GM23338 (cell line): ENCODE measurements around the gene RTN4RL2. TPM values are rescaled to one million over a fixed set of nuclear protein-coding genes. Genes with fewer than 3 reads are reported as not detected.

Source experiments
- ATAC-seq: fragments of 200-7000 bp; cut with Tn5 transposase; 3 replicates; pipeline ENCODE4 v1.9.1; 2020
- DNase-seq: peaks from one replicate; pipeline ENCODE4 v3.0.0-alpha.2; 2015; ENCODE audit warnings: low spot score
- H2AFZ ChIP-seq: fragments of 200-600 bp; sonication (generic); 2 replicates; pipeline ENCODE4 v1.8.0; 2016; ENCODE audit warnings: antibody characterized with exemption, mild to moderate bottlenecking, moderate library complexity
- H3F3A ChIP-seq: fragments of 200-600 bp; sonication (generic); replicated peaks from 2 replicates; pipeline ENCODE4 v1.8.0; 2017; ENCODE audit warnings: antibody characterized with exemption, mixed run types, low read depth
- H3K27ac ChIP-seq: fragments of 200-600 bp; sonication (generic); 2 replicates; pipeline ENCODE4 v1.6.1; 2016; ENCODE audit warnings: low read depth
- H3K27me3 ChIP-seq: fragments of 200-600 bp; sonication (generic); 2 replicates; pipeline ENCODE4 v1.8.0; 2016; ENCODE audit warnings: mild to moderate bottlenecking, mixed run types, moderate library complexity; ENCODE audit not compliant: insufficient read depth
- H3K36me3 ChIP-seq: fragments of 200-600 bp; sonication (generic); 2 replicates; pipeline ENCODE4 v1.8.0; 2016; ENCODE audit warnings: mild to moderate bottlenecking; ENCODE audit not compliant: insufficient read depth
- H3K4me1 ChIP-seq: fragments of 200-600 bp; sonication (generic); 2 replicates; pipeline ENCODE4 v1.8.0; 2016; ENCODE audit warnings: mild to moderate bottlenecking, moderate library complexity; ENCODE audit not compliant: insufficient read depth
- H3K4me2 ChIP-seq: fragments of 200-600 bp; sonication (generic); 2 replicates; pipeline ENCODE4 v1.7.1; 2017; ENCODE audit warnings: mixed run types
- H3K4me3 ChIP-seq: fragments of 200-600 bp; sonication (generic); 2 replicates; pipeline ENCODE4 v1.6.1; 2016; ENCODE audit warnings: mixed run types
- H3K79me2 ChIP-seq: fragments of 200-600 bp; sonication (generic); replicated peaks from 2 replicates; pipeline ENCODE4 v1.8.0; 2017; ENCODE audit warnings: mild to moderate bottlenecking; ENCODE audit not compliant: insufficient read depth
- H3K9me2 ChIP-seq: fragments of 200-600 bp; sonication (generic); 2 replicates; pipeline ENCODE4 v1.8.0; 2017; ENCODE audit not compliant: insufficient read depth
- H4K20me1 ChIP-seq: fragments of 200-600 bp; sonication (generic); replicated peaks from 2 replicates; pipeline ENCODE4 v1.8.0; 2017; ENCODE audit warnings: mild to moderate bottlenecking; ENCODE audit not compliant: insufficient read depth
- H3K27ac Mint-ChIP-seq: 2 replicates; pipeline ENCODE4 v1.8.0; 2020; ENCODE audit warnings: inconsistent platforms, mild to moderate bottlenecking, moderate library complexity, mixed read lengths
- H3K27me3 Mint-ChIP-seq: 3 replicates; pipeline ENCODE4 v1.8.0; 2022; ENCODE audit warnings: low read depth, mild to moderate bottlenecking, moderate library complexity, mixed read lengths, inconsistent platforms; ENCODE audit not compliant: insufficient read depth, poor library complexity
- H3K36me3 Mint-ChIP-seq: 3 replicates; pipeline ENCODE4 v1.8.0; 2021; ENCODE audit warnings: low read depth, mild to moderate bottlenecking, inconsistent platforms, moderate library complexity, mixed read lengths
- H3K4me1 Mint-ChIP-seq: 3 replicates; pipeline ENCODE4 v1.8.0; 2020; ENCODE audit warnings: mild to moderate bottlenecking, inconsistent platforms, mixed read lengths
- H3K4me3 Mint-ChIP-seq: 3 replicates; pipeline ENCODE4 v1.8.0; 2021; ENCODE audit warnings: moderate library complexity, mild to moderate bottlenecking, inconsistent platforms, mixed read lengths
- H3K9me3 Mint-ChIP-seq: 3 replicates; pipeline ENCODE4 v1.8.0; 2020; ENCODE audit warnings: moderate library complexity, mild to moderate bottlenecking, inconsistent platforms, mixed read lengths
- EZH2 ChIP-seq: fragments of 200-600 bp; sonication (generic); IDR thresholded peaks from one replicate; pipeline ENCODE4 v1.8.0; 2017; ENCODE audit warnings: antibody characterized with exemption, mild to moderate bottlenecking, low read depth; ENCODE audit not compliant: unreplicated experiment
- EZH2phosphoT487 ChIP-seq: fragments of 200-600 bp; sonication (generic); IDR thresholded peaks from one replicate; pipeline ENCODE4 v1.8.1; 2018; ENCODE audit warnings: antibody characterized with exemption; ENCODE audit not compliant: unreplicated experiment
- NANOG ChIP-seq: IDR thresholded peaks from 2 replicates; pipeline ENCODE4 v1.6.1; 2016; ENCODE audit warnings: antibody characterized with exemption, borderline replicate concordance
- POLR2AphosphoS5 ChIP-seq: IDR thresholded peaks from 2 replicates; pipeline ENCODE4 v1.6.1; 2016; ENCODE audit warnings: antibody characterized with exemption, low read depth
- STAT1 ChIP-seq: IDR thresholded peaks from one replicate; pipeline ENCODE4 v1.6.1; 2016; ENCODE audit warnings: antibody characterized with exemption; ENCODE audit not compliant: unreplicated experiment
- ZNF114 ChIP-seq: fragments of 250-450 bp; sonication (Bioruptor Pico); IDR thresholded peaks from 2 replicates; pipeline ENCODE4 v1.5.0; 2020; ENCODE audit warnings: mild to moderate bottlenecking, moderate library complexity
- polyA plus RNA-seq: library from polyadenylated mRNA; unstranded; fragments of >200 nt; fragmentation: Nextera tagmentation; extraction: Ambion mirVana; gene quantifications from 2 replicates; pipeline ENCODE4 v1.2.1, GENCODE V29; 2016
- total RNA-seq: library from RNA; depleted of rRNA; stranded (reverse); fragments of >200 nt; shearing (Covaris generic); gene quantifications from 2 replicates; pipeline ENCODE4 v1.2.3, GENCODE V29; 2014
- TF ChIP-seq, protein P1 (sequence below), 2 experiments: fragments of 200-600 bp in 1 of 2; sonication (generic) in 1 of 2; conservative IDR thresholded peaks; 2 replicates each; pipeline versions ENCODE4 v1.5.1 to v1.6.1; 2016 to 2017; ENCODE audit warnings: antibody characterized with exemption in 2 of 2, low read depth in 2 of 2, mild to moderate bottlenecking in 2 of 2, moderate library complexity in 1 of 2
- TF ChIP-seq, protein P2 (sequence below): IDR thresholded peaks from one replicate; pipeline ENCODE4 v1.6.1; 2018; ENCODE audit warnings: antibody characterized with exemption; ENCODE audit not compliant: unreplicated experiment
- TF ChIP-seq, protein P3 (sequence below): fragments of 250-450 bp; sonication (Bioruptor Pico); IDR thresholded peaks from 2 replicates; pipeline ENCODE4 v1.5.0; 2020; ENCODE audit warnings: mild to moderate bottlenecking, moderate library complexity

Gene RTN4RL2
- total and polyA plus RNA-seq, 2 experiments from 2014 or later, result 13.9 to 15.9 TPM

DNA sequence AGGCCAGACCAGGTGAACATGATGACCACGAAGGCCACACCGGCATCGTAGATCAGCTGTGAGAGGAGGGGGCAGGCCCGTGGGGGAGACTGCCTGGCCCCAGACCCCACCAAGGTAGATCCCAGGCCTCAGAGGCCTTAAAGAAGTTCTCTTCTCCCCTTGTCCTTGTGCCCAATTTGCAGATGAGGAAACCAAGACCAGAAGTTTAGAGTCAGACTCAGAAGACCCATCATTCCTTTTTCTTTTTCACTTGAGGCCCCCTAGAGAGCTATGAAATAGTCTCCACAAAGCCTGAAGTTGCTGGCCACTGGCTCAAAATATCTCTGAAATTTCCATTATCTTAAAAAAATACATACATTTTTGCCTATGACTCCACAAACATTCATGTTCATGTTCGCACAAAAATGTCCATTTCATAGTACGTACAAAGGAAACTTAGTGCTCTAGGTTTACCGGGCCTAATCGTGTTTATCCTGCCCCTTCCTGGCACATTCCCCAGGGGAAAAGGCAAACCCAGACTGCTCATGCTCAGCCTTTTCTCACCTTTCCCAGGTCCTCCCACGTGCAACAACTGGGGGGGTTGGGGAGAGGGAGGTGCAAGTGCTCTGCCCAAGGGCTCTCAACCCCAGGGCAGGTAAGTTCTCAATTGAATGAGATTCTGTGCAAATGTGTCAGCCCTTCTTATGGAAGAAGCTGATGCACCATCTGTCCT is 35.9 kb downstream of the RTN4RL2 start:
- Histone ChIP-seq H3K27me3 (no peaks in the 10 kb centered on the region), H3K4me1 (peaks cover 18% of the 10 kb centered on the region), H3F3A (peaks cover 14% of the 10 kb centered on the region), H3K27ac (peak overlapping the region; percentile 39; the same call in 1 of the 2 replicates), H3K36me3 (peaks cover 5% of the 10 kb centered on the region; the same call in 1 of the 2 replicates), H3K4me3 (no peak overlapping the region), H3K79me2 (no peaks in the 10 kb centered on the region; the same call in 1 of the 2 replicates), H3K4me2 (no peak overlapping the region), H2AFZ (no peak overlapping the region), H4K20me1 (no peaks in the 10 kb centered on the region; the same call in 1 of the 2 replicates), H3K9me2 (no peaks in the 10 kb centered on the region)
- TF ChIP-seq ZNF114 (CRISPR knock-in tag) (no peak), POLR2AphosphoS5 (no peak), EZH2 (no peak), EZH2phosphoT487 (no peak), NANOG (no peak), STAT1 (no peak)
- TF ChIP-seq, protein P1, sequence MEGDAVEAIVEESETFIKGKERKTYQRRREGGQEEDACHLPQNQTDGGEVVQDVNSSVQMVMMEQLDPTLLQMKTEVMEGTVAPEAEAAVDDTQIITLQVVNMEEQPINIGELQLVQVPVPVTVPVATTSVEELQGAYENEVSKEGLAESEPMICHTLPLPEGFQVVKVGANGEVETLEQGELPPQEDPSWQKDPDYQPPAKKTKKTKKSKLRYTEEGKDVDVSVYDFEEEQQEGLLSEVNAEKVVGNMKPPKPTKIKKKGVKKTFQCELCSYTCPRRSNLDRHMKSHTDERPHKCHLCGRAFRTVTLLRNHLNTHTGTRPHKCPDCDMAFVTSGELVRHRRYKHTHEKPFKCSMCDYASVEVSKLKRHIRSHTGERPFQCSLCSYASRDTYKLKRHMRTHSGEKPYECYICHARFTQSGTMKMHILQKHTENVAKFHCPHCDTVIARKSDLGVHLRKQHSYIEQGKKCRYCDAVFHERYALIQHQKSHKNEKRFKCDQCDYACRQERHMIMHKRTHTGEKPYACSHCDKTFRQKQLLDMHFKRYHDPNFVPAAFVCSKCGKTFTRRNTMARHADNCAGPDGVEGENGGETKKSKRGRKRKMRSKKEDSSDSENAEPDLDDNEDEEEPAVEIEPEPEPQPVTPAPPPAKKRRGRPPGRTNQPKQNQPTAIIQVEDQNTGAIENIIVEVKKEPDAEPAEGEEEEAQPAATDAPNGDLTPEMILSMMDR (conservative IDR thresholded peaks at IDR 0.05; ENCODE audit: low read depth in 2 of 2), result no peak
- TF ChIP-seq, protein P2, sequence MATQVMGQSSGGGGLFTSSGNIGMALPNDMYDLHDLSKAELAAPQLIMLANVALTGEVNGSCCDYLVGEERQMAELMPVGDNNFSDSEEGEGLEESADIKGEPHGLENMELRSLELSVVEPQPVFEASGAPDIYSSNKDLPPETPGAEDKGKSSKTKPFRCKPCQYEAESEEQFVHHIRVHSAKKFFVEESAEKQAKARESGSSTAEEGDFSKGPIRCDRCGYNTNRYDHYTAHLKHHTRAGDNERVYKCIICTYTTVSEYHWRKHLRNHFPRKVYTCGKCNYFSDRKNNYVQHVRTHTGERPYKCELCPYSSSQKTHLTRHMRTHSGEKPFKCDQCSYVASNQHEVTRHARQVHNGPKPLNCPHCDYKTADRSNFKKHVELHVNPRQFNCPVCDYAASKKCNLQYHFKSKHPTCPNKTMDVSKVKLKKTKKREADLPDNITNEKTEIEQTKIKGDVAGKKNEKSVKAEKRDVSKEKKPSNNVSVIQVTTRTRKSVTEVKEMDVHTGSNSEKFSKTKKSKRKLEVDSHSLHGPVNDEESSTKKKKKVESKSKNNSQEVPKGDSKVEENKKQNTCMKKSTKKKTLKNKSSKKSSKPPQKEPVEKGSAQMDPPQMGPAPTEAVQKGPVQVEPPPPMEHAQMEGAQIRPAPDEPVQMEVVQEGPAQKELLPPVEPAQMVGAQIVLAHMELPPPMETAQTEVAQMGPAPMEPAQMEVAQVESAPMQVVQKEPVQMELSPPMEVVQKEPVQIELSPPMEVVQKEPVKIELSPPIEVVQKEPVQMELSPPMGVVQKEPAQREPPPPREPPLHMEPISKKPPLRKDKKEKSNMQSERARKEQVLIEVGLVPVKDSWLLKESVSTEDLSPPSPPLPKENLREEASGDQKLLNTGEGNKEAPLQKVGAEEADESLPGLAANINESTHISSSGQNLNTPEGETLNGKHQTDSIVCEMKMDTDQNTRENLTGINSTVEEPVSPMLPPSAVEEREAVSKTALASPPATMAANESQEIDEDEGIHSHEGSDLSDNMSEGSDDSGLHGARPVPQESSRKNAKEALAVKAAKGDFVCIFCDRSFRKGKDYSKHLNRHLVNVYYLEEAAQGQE, result no peak
- TF ChIP-seq, protein P3, sequence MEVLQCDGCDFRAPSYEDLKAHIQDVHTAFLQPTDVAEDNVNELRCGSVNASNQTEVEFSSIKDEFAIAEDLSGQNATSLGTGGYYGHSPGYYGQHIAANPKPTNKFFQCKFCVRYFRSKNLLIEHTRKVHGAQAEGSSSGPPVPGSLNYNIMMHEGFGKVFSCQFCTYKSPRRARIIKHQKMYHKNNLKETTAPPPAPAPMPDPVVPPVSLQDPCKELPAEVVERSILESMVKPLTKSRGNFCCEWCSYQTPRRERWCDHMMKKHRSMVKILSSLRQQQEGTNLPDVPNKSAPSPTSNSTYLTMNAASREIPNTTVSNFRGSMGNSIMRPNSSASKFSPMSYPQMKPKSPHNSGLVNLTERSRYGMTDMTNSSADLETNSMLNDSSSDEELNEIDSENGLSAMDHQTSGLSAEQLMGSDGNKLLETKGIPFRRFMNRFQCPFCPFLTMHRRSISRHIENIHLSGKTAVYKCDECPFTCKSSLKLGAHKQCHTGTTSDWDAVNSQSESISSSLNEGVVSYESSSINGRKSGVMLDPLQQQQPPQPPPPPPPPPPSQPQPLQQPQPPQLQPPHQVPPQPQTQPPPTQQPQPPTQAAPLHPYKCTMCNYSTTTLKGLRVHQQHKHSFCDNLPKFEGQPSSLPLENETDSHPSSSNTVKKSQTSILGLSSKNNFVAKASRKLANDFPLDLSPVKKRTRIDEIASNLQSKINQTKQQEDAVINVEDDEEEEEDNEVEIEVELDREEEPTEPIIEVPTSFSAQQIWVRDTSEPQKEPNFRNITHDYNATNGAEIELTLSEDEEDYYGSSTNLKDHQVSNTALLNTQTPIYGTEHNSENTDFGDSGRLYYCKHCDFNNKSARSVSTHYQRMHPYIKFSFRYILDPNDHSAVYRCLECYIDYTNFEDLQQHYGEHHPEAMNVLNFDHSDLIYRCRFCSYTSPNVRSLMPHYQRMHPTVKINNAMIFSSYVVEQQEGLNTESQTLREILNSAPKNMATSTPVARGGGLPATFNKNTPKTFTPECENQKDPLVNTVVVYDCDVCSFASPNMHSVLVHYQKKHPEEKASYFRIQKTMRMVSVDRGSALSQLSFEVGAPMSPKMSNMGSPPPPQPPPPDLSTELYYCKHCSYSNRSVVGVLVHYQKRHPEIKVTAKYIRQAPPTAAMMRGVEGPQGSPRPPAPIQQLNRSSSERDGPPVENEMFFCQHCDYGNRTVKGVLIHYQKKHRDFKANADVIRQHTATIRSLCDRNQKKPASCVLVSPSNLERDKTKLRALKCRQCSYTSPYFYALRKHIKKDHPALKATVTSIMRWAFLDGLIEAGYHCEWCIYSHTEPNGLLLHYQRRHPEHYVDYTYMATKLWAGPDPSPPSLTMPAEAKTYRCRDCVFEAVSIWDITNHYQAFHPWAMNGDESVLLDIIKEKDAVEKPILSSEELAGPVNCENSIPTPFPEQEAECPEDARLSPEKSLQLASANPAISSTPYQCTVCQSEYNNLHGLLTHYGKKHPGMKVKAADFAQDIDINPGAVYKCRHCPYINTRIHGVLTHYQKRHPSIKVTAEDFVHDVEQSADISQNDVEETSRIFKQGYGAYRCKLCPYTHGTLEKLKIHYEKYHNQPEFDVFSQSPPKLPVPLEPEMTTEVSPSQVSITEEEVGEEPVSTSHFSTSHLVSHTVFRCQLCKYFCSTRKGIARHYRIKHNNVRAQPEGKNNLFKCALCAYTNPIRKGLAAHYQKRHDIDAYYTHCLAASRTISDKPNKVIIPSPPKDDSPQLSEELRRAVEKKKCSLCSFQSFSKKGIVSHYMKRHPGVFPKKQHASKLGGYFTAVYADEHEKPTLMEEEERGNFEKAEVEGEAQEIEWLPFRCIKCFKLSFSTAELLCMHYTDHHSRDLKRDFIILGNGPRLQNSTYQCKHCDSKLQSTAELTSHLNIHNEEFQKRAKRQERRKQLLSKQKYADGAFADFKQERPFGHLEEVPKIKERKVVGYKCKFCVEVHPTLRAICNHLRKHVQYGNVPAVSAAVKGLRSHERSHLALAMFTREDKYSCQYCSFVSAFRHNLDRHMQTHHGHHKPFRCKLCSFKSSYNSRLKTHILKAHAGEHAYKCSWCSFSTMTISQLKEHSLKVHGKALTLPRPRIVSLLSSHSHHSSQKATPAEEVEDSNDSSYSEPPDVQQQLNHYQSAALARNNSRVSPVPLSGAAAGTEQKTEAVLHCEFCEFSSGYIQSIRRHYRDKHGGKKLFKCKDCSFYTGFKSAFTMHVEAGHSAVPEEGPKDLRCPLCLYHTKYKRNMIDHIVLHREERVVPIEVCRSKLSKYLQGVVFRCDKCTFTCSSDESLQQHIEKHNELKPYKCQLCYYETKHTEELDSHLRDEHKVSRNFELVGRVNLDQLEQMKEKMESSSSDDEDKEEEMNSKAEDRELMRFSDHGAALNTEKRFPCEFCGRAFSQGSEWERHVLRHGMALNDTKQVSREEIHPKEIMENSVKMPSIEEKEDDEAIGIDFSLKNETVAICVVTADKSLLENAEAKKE (CRISPR knock-in tag), result no peak
- peak overlapping the region; percentile 92 for H3K27ac Mint-ChIP-seq
- no peak for DNase-seq
- no peak for ATAC-seq
- H3K9me3 Mint-ChIP-seq, result no peaks in the 10 kb centered on the region
- peaks cover 71% of the 10 kb centered on the region for H3K36me3 Mint-ChIP-seq
- no peak overlapping the region for H3K4me3 Mint-ChIP-seq
- peaks cover 61% of the 10 kb centered on the region for H3K4me1 Mint-ChIP-seq
- peaks cover 16% of the 10 kb centered on the region for H3K27me3 Mint-ChIP-seq
